Left lobe of liver (tissue), 2 donors: ENCODE results near the gene GAA. TPM values are rescaled to one million over a fixed set of nuclear protein-coding genes. Genes with fewer than 3 reads are reported as not detected.
A peak's percentile ranks its signal among the peaks of the same experiment; 100 is the strongest.
"Not testable (repeated sequence)": the region's sequence is repeated elsewhere in the genome, so short reads cannot be mapped to it uniquely, and the experiment has no call there.

ENCODE experiments used
- ATAC-seq: fragments of 200-7000 bp; cut with Tn5 transposase; one replicate; pipeline ENCODE4 v1.9.1; 2020; ENCODE audit warnings: mild to moderate bottlenecking, moderate library complexity
- DNase-seq: peaks from one replicate; pipeline ENCODE4 v3.0.0-alpha.2; 2020; ENCODE audit warnings: low spot score
- total RNA-seq: library from RNA; stranded (reverse); gene quantifications from one replicate; pipeline ENCODE4 v1.2.1, GENCODE V29; 2021
- donor health status: DM: no; HTN: no; CAD: no; lungs with moderate emphysema.
- donor health status: DM: no; HTN: yes; CAD: no.

GAA gene
- total RNA-seq, 1 donor from 2014 or later = 50.6 TPM

GRCh38 chr17:80138856-80139426 is 37.6 kb downstream of the GAA start:
- ATAC-seq = no peak
- no peak for DNase-seq

- DNase-seq (no peak), ATAC-seq (no peak)
Observed at GRCh38 chr17:80141463-80142165, 40.2 kb downstream of the GAA start.

GRCh38 chr17:80142929-80143328 is 41.5 kb downstream of the GAA start:
- no peak for ATAC-seq
- no peak for DNase-seq

DNA sequence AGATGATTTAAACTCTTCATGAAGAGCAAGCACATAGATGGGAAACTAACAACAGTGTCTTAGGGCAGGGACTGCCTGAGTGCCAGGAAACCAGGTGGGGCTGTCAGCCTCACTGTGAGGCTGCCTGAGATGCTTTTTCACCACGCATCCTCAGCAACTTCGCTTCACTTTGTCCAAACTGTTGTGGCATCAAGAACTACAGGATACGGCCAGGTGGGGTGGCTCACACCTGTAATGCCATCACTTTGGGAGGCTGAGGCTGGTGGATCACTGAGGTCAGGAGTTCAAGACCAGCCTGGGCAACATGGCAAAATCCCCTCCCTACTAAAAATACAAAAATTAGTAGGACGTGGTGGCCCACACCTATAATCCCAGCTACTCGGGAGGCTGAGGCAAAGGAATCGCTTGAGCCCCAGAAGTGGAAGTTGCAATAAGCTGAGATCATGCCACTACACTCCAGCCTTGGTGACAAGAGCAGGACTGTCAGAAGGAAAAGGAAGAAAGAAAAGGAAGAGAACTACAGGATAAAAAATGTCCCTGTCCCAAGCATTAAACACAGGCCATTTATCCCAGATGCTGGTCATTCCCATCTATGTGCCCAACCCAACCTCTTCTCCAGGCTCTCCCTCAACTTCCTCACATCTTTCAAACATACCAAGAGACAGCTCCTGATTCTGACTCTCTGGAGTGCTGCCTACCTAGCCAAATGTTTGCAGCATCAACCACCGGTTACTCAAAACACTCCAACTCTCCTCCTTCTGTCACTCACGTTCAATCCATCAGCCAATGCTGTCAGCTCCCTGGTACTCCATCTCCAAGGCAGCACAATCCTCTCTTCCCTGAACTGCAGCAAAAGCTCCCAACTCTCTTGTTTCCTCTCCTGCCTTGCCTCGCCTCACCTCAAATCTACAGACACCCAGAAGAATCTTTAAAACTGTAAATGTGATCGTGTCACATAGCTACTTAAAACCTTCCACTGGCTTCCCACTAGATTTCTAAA is 44.0 kb downstream of the GAA start:
- ATAC-seq (no peak), DNase-seq (no peak)

DNA sequence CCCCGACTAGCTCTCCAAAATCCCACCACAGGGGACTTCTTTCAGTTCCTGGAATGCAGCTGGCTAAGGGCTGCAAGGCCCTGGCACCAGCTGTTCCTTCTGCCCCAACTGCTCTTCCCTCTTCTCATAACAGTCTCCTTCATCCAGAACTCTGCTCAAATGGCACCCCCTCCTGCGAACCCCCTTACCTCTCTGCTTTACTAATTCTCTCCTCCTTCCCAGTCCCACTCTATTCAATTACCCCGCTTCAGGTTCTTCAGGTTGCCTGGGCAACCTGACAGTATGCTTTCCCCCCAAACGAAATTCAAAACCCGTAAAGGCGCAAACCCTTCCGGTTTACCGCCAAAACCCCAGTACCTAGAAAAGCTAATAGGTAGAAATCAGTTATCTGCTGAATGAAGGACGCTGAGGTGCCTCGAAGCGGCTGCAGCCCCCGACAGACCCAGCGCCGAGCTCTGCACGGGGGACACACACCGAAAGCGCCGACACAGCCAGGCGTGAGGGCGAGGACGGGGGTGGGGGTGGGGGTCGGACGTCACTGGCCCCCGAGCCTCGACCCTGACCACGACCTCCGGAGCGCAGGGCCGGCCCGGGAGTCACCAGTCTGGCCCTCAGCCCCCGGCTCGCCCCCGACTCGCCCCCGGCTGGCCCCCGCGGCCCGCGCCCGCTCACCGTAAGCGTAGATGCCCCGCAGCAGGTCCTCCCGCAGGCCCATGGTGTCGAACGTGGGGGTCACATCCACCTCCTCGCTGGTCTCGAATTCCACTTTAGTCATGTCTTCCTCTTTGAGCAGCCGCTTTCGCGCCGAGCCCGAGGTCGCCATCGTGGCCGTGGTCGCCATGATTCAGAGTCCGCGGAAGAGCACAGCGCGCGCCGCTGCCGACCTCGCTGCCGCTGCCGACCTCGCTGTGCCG is 45.0 kb downstream of the GAA start:
- ATAC-seq (peak; percentile 27), DNase-seq (no peak)

DNA sequence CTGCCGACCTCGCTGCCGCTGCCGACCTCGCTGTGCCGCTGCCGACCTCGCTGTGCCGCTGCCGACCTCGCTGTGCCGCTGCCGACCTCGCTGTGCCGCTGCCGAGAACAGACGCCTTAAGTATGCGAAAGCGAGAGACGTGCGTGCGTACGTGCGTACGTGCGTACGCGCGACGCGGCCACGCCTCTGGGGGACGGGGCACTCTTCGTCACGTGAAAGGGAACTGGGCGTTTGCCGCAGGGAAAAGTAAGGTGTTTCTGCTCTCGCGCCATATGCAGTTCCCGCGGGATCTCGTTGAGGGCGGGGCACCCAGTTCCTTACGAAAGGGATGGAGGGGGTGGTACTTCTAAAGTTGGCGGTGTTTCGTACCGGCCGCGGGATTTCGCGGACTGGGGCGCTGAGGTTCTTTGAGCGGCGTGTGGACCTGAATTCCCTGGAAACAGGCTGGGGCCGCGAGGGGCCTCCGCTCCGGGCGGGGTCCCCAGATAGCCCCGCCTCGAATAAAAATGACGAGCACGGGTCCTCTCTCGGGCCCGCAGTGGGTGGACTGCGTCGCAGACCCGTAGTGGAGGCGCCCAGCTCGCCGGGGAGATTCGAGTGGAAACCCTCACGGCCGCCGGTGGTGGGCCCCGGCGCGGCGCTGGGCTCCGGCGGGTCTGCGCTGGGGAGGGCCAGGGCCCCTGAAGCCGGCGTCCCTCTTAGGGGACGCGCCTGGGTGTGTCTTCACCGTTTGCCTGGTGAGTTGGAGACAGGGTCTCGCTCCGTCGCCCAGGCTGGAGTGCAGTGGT is 45.8 kb downstream of the GAA start, which contains the start of gene EIF4A3:
Gene EIF4A3 (minus strand): TSS at position 94 of the 788 bp plus-strand sequence. CDS start 167 bp downstream, outside the sequence.
- DNase-seq (peak; percentile 99), ATAC-seq (peak; percentile 93)

DNA sequence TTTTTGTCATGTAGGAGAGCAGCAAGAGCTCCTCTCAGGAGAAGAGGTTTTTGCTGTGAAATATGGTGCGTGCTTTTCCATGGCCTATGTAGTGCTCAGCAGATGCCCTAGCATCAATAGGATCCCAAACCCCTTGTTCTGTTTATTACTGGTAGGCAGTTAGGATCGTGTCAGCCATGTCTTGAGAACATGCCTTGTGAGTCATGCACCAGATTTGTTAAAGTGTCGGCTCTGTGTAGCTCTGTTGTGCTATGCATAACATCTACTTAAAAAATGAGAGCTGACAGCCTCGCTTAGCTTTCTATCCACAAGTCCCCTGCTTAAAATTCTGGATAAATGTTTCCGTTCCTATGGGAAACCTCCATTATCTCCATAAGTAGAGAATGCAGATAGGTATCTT is 50.0 kb downstream of the GAA start:
- no peak for DNase-seq
- ATAC-seq = no peak

- no peak for DNase-seq
- ATAC-seq = no peak
Observed at GRCh38 chr17:80152081-80152702, 50.8 kb downstream of the GAA start.

GRCh38 chr17:80153004-80153403 is 51.6 kb downstream of the GAA start:
- DNase-seq (no peak), ATAC-seq (no peak)

- ATAC-seq = no peak
Observed at GRCh38 chr17:80154166-80154565, 52.8 kb downstream of the GAA start.

DNA sequence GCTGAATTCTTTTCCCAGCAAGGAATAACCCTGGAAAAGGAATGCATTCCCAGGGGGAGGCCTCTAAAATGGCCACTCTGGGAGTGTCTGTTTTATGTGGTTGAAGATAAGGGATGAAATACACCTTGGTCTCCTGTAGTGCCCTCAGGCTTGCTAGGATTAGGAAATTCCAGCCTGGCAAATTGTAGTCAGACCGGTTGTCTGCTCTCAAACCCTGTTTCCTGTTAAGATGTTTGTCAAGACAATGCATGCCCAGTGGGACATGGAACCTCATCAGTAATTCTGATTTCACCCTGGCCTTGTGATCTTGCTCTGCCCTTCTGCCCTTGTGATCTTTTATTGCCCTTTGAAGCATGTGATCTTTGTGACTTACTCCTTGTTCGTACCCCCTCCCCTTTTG is 54.2 kb downstream of the GAA start:
- DNase-seq, ATAC-seq: not testable (repeated sequence)

More at GRCh38 chr17:80154166-80154565, 52.8 kb downstream of the GAA start:
- DNase-seq = no peak

GRCh38 chr17:80158846-80159245 is 57.5 kb downstream of the GAA start:
- ATAC-seq = no peak
- DNase-seq = no peak

DNA sequence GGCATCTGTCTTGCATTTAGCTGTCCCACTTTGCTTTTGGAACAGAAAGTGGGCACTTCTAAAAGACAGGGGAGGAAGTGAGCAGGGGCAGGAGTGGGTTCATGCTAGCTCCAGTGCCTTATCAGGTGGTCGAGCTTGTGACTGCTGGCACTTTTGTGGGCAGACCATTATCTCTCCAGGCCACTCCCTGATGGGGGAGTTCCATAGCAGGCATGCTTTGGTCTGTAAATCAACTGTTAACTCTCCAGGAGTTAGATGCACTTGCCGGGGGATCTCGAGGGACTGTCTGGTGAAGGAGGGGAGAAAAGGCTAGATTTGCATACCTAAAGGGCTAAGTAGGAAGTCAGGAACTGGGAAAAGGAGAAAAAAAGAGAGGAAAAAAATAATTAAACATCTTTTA is 59.2 kb downstream of the GAA start:
- DNase-seq (no peak), ATAC-seq (no peak)

GRCh38 chr17:80163336-80163735 is 62.0 kb downstream of the GAA start:
- DNase-seq = no peak
- no peak for ATAC-seq

GRCh38 chr17:80164185-80164584 is 62.8 kb downstream of the GAA start:
- DNase-seq (no peak), ATAC-seq (no peak)

- DNase-seq = no peak
- no peak for ATAC-seq
Observed at GRCh38 chr17:80166446-80166845, 65.1 kb downstream of the GAA start.

DNA sequence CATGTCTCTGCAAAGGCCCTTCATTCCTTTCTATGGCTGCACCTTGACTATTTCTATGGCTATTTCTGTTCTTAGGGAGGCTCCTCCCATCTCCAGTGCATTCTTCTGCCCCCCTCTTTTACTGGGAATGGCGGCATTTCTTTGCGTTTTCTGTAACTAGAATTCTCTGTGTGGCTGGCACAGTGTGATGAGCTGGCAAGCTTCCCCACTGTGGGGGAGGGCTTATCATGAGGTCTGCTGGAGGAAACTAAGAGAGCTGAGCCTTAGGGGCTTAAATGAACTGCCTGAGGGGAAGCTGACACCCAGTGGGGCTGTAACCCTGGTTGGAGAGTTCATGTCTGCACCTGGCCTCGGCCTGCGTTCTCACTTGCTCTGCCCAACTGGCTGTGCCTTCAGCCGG is 67.0 kb downstream of the GAA start:
- ATAC-seq = no peak
- DNase-seq = no peak

DNA sequence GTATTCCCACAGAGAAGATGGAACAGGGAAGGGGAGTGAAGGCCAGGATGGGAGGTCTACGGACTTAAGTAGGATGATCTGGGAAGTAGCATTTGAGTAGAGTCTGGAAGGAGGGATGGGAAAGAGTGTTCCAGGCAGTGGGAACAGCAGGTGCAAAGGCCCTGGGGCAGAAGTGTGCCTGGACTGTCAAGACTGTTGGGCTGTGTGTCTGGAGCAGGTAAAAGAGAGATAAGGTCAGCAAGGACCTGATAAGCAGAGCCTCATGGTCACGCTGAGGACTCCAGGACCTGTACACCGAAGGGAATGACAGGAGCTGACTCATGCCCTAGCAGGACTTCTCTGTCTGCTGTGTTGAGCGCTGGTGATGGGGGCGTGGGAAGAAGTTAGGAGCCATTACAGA is 67.7 kb downstream of the GAA start:
- DNase-seq (no peak), ATAC-seq (no peak)
